CD4-positive, alpha-beta T cell treated with Interleukin-21 for 1 hour (primary cell): ENCODE results near the gene WDHD1.
"Not testable (repeated sequence)": the region's sequence is repeated elsewhere in the genome, so short reads cannot be mapped to it uniquely, and the experiment has no call there.

ENCODE experiments used
- DNase-seq: peaks from one replicate; pipeline ENCODE4 v3.0.0-alpha.2; 2020

The WDHD1 gene

DNA sequence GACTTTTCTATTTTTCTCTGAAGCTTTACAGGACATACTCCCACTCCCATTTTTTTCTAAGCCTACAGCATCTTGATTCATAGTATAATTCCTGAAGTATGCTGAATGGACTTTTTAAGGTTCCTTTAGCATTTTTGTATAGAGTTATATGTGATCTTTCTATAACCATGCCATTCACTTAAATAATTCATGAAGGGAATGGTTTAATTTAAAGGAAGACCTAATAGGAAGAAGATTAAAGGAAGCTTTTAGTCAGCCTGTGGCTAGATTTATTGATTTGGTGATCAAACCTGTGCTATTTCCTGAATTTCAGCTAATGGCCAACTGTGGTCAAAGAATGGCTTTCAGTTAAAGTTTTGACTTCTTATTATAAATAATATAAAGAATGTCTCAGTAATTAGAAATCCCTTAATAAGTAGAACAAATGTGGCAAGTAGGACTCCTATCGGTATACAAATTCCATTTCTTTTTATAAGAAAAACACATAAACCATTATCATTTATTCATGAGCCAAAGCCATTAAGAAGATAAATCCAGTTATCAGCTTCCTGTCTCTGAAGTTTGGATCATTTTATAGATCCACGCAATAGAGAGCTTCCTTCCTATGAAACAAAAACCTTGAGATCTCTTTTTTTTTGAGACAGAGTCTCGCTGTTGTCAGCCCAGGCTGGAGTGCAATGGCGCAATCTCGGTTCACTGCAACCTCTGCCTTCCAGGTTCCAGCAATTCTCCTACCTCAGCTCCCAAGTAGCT, 20.6 kb upstream of the WDHD1 start:
- no peak for DNase-seq

GRCh38 chr14:55045087-55045486, 18.2 kb upstream of the WDHD1 start:
- no peak for DNase-seq

DNA sequence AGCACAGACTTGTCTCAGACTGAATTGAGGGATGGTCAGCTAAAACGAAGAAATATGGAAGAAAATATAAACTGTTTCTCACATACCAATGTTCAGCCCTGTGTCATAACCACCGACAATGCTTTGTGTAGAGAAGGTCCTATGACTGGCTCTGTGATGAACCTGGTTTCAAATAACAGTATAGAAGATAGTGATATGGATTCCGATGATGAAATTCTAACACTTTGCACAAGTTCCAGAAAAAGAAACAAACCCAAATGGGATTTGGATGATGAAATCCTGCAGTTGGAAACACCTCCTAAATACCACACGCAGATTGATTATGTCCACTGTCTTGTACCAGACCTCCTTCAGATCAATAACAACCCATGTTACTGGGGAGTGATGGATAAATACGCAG, 16.6 kb upstream of the WDHD1 start:
- DNase-seq = no peak

- no peak for DNase-seq
These were observed 11.8 kb upstream of the WDHD1 start for GRCh38 chr14:55038708-55039107.

DNA sequence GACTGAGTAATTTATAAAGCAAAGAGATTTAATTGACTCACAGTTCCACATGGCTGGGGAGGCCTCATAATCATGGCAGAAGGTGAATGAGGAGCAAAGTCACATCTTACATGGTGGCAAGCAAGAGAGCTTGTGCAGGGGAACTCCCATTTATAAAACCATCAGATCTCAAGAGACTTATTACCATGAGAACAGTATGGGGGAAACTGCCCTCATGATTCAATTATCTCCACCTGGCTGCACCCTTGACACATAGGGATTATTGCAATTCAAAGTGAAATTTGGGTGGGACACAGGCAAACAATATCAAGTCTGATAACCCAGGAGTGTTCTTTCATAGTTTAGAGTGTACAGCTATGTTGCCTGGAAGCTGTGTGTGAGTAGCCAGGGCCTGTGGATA, 11.1 kb upstream of the WDHD1 start:
- DNase-seq = not testable (repeated sequence)

GRCh38 chr14:55031190-55031589, 4.3 kb upstream of the WDHD1 start:
- no peak for DNase-seq

DNA sequence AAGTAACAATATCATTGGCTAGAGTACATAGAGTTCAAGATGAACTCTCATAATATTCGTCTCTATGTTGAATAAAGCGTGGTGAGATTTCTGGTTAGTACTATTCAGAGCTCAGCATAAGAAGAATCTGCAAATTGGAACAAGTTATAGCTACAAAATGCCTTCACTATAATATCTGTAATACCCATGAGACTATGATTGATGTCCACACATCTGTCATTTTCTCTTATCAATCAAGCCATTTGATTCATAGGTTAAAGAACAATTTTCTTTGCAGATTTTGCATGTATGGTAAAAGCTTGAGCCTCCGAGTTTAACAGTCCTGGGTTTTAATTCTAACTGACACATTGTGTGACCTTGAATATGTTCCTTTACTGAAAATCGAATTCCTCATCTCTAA, 1.6 kb upstream of the WDHD1 start:
- no peak for DNase-seq

DNA sequence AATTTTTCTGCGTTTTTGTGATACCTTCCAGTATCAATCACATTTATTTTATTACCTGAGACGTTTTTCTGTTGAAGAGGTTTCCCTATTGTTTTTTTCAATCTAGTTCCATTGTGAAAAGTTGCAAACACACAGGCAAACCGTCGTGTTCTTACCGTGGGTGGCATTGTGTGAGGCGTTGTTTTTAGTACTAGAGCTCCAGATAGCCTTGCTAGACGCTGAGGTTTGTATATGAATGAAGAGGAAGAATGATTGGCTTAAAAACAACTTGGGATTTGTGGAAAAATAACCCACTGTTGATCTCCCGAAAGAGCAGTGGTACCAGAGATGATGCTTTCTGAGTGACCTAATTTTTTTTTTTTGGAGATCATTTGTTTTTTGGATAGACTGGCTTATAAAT, 1.2 kb upstream of the WDHD1 start:
- no peak for DNase-seq

DNA sequence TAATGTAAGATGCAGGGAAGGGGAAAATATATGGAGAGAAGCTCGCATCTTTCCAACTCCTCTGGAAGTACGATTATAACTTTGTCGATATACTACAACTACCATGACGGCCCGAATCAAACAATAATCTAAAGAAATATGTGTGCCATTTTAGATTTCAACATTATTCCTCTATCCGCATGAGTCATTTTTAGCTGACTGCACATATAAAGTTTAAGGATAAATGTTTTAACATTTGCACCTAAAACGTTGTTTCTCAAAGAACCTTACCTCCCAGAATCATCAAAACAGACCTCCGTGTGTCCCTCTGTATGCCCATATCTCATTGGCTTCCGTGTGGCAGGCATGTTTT, 482 bp downstream of the WDHD1 start:
- no peak for DNase-seq

- no peak for DNase-seq
These were observed 951 bp downstream of the WDHD1 start for GRCh38 chr14:55025948-55026347.

- DNase-seq = not testable (repeated sequence)
These were observed 2.5 kb downstream of the WDHD1 start for GRCh38 chr14:55024365-55024764.

GRCh38 chr14:55019968-55020554, 6.8 kb downstream of the WDHD1 start:
- DNase-seq = no peak

DNA sequence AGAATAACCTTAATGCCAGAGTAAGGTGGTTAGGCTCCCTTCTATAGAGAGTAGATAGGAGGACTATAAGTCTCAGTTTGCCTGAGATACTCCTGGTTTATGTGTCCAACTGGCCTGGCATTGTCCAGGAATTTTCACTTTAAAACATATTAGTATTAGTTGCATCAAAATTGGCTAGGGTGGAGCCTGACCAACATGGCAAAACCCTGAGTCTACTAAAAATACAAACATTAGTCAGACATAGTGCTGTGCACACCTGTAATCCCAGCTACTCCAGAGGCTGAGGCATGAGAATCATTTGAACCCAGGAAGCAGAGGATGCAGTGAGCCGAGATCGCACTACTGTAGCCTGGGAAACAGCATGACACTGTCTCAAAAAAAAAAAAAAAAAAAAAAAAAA, 11.9 kb downstream of the WDHD1 start:
- no peak for DNase-seq

GRCh38 chr14:55005071-55005470, 21.8 kb downstream of the WDHD1 start:
- no peak for DNase-seq

DNA sequence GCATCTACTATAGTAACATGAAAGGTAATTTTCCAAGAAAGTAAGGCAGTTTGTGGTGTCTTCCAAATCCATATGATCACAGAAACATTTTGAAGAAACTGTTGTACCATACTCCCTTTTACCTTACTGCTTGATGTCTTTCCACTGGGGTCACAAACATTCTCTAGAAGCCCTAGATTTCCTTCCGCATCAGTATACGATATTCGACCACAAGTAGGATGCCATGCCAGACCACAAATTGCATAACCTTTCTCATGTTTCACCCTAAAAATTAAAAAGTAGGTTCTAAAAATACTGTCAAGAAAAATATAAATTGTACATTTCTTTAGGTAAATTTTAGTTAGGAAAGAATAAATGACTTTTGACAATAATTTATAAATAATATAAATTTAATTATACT, 26.5 kb downstream of the WDHD1 start:
- DNase-seq = peak; percentile 6

DNA sequence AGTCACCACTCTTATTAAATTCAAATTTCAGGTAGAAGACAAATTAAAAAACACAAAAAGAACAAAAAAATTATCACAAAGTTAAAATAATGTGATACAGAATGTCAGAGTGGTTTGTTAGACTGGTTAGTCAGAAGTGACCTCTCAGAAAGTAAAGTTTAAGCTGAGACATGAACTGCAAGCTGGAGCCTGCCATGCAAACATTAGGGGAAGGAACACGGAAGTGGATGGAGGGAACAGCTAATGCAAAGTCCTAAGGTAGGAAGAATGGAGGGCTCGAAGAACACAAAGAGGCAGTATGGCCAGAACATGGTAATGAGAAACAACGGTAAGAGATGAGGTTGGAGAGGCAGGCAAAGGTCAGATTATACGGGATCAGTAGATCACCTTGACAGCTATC, 41.7 kb downstream of the WDHD1 start:
- DNase-seq = no peak

DNA sequence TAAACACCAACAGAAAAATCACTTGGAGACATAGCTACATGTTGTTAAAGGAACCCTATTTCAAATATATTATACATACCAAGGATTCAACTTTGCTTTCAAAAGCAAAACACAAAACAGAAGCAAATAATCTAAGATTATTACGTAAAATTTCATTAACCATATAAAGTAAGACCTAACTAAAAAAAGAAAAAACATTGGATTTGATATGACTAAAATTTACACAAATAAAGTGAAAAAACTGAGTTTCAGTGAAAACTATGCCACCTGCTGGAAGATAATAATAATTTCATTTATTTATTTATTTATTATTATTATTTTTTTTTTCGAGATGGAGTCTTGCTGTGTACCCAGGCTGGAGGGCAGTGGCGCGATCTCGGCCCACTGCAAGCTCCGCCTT, 45.2 kb downstream of the WDHD1 start:
- DNase-seq = peak; percentile 9

DNA sequence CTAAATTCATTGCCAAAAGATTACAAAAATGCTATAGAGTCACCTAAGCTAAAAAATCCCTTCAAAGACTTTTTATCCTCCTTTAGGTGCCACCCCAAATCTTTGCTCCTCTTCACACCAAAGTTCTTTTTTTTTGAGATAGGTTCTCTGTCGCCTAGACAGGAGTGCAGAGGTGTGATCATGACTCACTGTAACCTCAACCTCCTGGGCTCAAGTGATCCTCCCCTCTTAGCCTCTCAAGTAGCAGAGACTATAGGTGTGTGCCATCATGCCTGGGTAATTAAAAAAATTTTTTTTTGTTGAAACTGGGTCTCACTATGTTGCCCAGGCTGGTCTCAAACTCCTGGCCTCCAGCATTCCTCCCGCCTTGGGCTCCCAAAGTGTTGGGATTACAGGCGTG, 47.9 kb downstream of the WDHD1 start:
- no peak for DNase-seq

DNA sequence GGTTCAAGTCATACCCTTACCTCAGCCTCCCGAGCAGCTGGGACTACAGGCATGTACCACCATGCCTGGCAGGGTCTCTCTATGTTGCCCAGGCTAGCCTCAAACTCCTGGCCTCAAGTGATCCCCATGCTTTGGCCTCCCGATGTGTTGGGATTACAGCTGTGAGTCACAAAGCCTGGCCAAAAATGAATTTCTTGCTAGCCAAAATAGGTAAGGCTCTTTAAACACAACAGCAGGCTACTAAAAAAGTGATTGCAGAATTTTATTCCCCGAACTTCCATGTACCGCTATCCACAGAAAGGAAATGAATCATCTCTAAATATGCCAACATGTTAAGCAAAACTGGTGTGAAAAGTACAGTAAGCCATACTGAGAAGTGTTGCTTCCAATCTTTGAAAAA, 50.6 kb downstream of the WDHD1 start:
- DNase-seq = no peak

DNA sequence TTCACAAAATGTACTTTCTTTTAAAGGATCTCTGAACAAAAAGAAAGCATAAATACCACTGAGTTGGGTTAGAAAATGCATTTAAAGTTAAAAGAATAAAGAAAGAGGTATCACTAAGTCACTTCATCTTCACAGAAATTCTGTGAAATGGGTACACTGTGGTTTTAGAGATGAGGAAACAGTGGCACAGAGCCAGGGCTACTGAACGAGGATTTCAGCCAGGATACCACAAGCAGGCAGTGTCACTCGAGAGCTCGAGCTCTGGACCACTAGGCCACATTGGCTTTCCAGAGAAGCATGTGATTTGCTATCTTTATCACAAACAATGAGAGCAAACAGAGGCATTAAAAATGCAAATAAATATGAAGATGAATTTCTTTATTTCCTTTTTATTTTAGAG, 51.0 kb downstream of the WDHD1 start:
- no peak for DNase-seq

GRCh38 chr14:54974788-54975414, 52.0 kb downstream of the WDHD1 start:
- DNase-seq = no peak

DNA sequence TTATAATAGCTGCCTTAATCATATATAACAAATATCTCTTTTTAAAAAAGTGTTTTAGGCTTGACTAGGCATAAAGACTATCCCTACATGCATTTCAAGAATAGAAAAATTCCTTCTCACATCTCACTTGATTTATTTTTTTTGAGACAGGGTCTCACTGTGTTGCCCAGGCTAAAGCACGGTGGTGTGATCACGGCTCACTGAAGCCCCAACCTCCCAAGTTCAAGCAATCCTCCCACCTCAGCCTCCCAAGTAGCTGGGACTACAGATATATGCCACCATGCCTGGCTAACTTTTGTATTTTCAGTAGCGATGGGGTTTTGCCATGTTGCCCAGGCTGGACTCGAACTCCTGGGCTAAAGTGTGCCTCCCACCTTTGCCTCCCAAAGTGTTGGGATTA, 59.4 kb downstream of the WDHD1 start:
- DNase-seq = no peak

GRCh38 chr14:54955143-54955542, 71.8 kb downstream of the WDHD1 start:
- no peak for DNase-seq

DNA sequence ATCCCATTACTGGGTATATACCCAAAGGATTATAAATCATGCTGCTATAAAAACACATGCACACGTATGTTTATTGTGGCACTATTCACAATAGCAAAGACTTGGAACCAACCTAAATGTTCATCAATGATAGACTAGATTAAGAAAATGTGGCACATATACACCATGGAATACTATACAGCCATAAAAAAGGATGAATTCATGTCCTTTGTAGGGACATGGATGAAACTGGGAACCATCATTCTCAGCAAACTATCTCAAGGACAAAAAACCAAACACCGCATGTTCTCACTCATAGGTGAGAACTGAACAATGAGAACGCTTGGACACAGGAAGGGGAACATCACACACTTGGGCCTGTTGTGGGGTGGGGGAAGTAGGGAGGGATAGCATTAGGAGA, 73.3 kb downstream of the WDHD1 start:
- DNase-seq = not testable (repeated sequence)

DNA sequence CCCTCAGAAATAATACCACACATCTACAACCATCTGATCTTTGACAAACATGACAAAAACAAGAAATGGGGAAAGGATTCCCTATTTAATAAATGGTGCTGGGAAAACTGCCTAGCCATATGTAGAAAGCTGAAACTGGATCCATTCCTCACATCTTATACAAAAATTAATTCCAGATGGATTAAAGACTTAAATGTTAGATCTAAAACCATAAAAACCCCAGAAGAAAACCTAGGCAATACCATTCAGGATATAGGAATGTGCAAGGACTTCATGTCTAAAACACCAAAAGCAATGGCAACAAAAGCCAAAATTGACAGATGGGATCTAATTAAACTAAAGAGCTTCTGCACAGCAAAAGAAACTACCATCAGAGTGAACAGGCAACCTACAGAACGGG, 74.1 kb downstream of the WDHD1 start:
- DNase-seq = not testable (repeated sequence)
